ENCODE measurements around the gene KANSL1L.

KANSL1L gene

GRCh38 chr2:210147614-210148013 lies 23.6 kb downstream of the KANSL1L start:
- no peak overlapping the region for H3K27ac ChIP-seq
- DNase-seq (ENCODE audit: low spot score) = no peak
- POLR2A ChIA-PET (ENCODE audit: low non-redundant PET) = no interaction called here
- no peak for TF ChIP-seq CTCF (conservative IDR thresholded peaks at IDR 0.05; ENCODE audit: low read depth)
- CTCF ChIA-PET = no interaction called here

- DNase-seq (ENCODE audit: low spot score) = no peak
- ChIA-PET CTCF (interaction anchor here (0.6 kb wide), 1 partner anchor 63 kb away, joined by 3 read pairs; no protein-coding TSS in a partner anchor), POLR2A (ENCODE audit: low non-redundant PET) (no interaction called here)
- no peak overlapping the region for H3K27ac ChIP-seq
- TF ChIP-seq CTCF (conservative IDR thresholded peaks at IDR 0.05; ENCODE audit: low read depth) = no peak
Measured at GRCh38 chr2:210132239-210132638, 39.0 kb downstream of the KANSL1L start.

GRCh38 chr2:210128961-210129360 lies 42.2 kb downstream of the KANSL1L start:
- TF ChIP-seq CTCF (conservative IDR thresholded peaks at IDR 0.05; ENCODE audit: low read depth) = no peak
- no peak for DNase-seq (ENCODE audit: low spot score)
- H3K27ac ChIP-seq = no peak overlapping the region
- ChIA-PET POLR2A (ENCODE audit: low non-redundant PET) (no interaction called here), CTCF (no interaction called here)

- no peak for DNase-seq (ENCODE audit: low spot score)
- ChIA-PET POLR2A (ENCODE audit: low non-redundant PET) (no interaction called here), CTCF (no interaction called here)
- TF ChIP-seq CTCF (conservative IDR thresholded peaks at IDR 0.05; ENCODE audit: low read depth) = no peak
- no peak overlapping the region for H3K27ac ChIP-seq
Measured at GRCh38 chr2:210113614-210114235, 57.5 kb downstream of the KANSL1L start.

- CTCF ChIA-PET = no interaction called here
- no peak overlapping the region for H3K27ac ChIP-seq
- POLR2A ChIA-PET (ENCODE audit: low non-redundant PET) = no interaction called here
- no peak for TF ChIP-seq CTCF (conservative IDR thresholded peaks at IDR 0.05; ENCODE audit: low read depth)
- DNase-seq (ENCODE audit: low spot score) = no peak
Measured at GRCh38 chr2:210112871-210113270, 58.3 kb downstream of the KANSL1L start.

GRCh38 chr2:210099940-210100339 lies 71.3 kb downstream of the KANSL1L start:
- no peak overlapping the region for H3K27ac ChIP-seq
- no peak for TF ChIP-seq CTCF (conservative IDR thresholded peaks at IDR 0.05; ENCODE audit: low read depth)
- ChIA-PET POLR2A (ENCODE audit: low non-redundant PET) (no interaction called here), CTCF (no interaction called here)
- DNase-seq (ENCODE audit: low spot score) = no peak
